HEK293 (cell line): ENCODE data around the gene THY1.

Experiments
- CTCF ChIA-PET: fragments of 350-600 bp; formaldehyde crosslinking; extraction: SDS; loops from one replicate; lab custom pipeline; 2021; ENCODE audit warnings: antibody characterized with exemption; lab: Yijun Ruan, JAX
- POLR2A ChIA-PET: fragments of 300-600 bp; formaldehyde crosslinking; extraction: SDS; loops from one replicate; lab custom pipeline; 2020; ENCODE audit warnings: antibody characterized with exemption, inconsistent platforms; lab: Yijun Ruan, JAX
- H3K27ac ChIP-seq: fragments of 200-500 bp; sonication (Bioruptor generic); 2 replicates; pipeline ENCODE4 v1.5.1; 2014; ENCODE audit warnings: low read depth, low read length, control low read depth, inconsistent platforms; ENCODE audit errors: extremely low read depth
- H3K36me3 ChIP-seq, 2 experiments: fragments of 200-500 bp in 1 of 2; sonication (Bioruptor generic) in 1 of 2; 1 replicate in 1 of 2; 2 replicates in 1 of 2; pipeline ENCODE4 v1.5.1; 2014 to 2017; ENCODE audit warnings: inconsistent platforms in 2 of 2, low read length in 2 of 2; ENCODE audit not compliant: control insufficient read depth in 2 of 2, insufficient read depth in 1 of 2
- H3K4me1 ChIP-seq: fragments of 200-500 bp; sonication (Bioruptor generic); 2 replicates; pipeline ENCODE4 v1.5.1; 2014; ENCODE audit warnings: mild to moderate bottlenecking, low read length, inconsistent platforms; ENCODE audit not compliant: control insufficient read depth, insufficient read depth
- H3K4me3 ChIP-seq: 2 replicates; pipeline ENCODE4 v1.5.1; 2011; ENCODE audit warnings: low read depth, mild to moderate bottlenecking, control low read depth, low read length, moderate library complexity
- H3K9me3 ChIP-seq: fragments of 200-500 bp; sonication (Bioruptor generic); 2 replicates; pipeline ENCODE4 v1.5.1; 2014; ENCODE audit warnings: low read depth, low read length, inconsistent platforms; ENCODE audit not compliant: control insufficient read depth, insufficient read depth
- CTCF ChIP-seq: fragments of 450-650 bp; formaldehyde crosslinking; IDR thresholded peaks from 2 replicates; pipeline ENCODE4 v1.5.1; 2016; ENCODE audit warnings: missing biosample characterization, missing genetic modification characterization
- KLF10 ChIP-seq: fragments of 450-650 bp; IDR thresholded peaks from 2 replicates; pipeline ENCODE4 v1.5.1; 2018; ENCODE audit warnings: missing biosample characterization, mild to moderate bottlenecking, missing genetic modification characterization
- PBX3 ChIP-seq: sonication (generic); formaldehyde crosslinking; IDR thresholded peaks from 2 replicates; pipeline ENCODE4 v1.8.1; 2022; ENCODE audit warnings: mild to moderate bottlenecking, moderate library complexity, missing genetic modification reagents
- PRDM10 ChIP-seq: fragments of 450-650 bp; formaldehyde crosslinking; IDR thresholded peaks from 2 replicates; pipeline ENCODE4 v1.5.1; 2016; ENCODE audit warnings: missing biosample characterization, missing genetic modification characterization
- SETDB1 ChIP-seq: IDR thresholded peaks from one replicate; pipeline ENCODE4 v1.6.1; 2017; ENCODE audit warnings: mild to moderate bottlenecking, low read length, moderate library complexity, mixed read lengths; ENCODE audit not compliant: insufficient read length
- SP7 ChIP-seq: fragments of 450-650 bp; formaldehyde crosslinking; IDR thresholded peaks from 2 replicates; pipeline ENCODE4 v1.5.1; 2016; ENCODE audit warnings: missing biosample characterization, missing genetic modification characterization
- TSHZ1 ChIP-seq: fragments of 450-650 bp; formaldehyde crosslinking; IDR thresholded peaks from 2 replicates; pipeline ENCODE4 v1.5.1; 2016; ENCODE audit warnings: missing biosample characterization, missing genetic modification characterization, borderline replicate concordance
- ZBTB1 ChIP-seq: fragments of 450-650 bp; formaldehyde crosslinking; IDR thresholded peaks from 2 replicates; pipeline ENCODE4 v1.5.1; 2016; ENCODE audit warnings: missing biosample characterization, missing genetic modification characterization
- ZBTB17 ChIP-seq: fragments of 450-650 bp; formaldehyde crosslinking; IDR thresholded peaks from 2 replicates; pipeline ENCODE4 v1.5.1; 2016; ENCODE audit warnings: missing biosample characterization, missing genetic modification characterization
- ZFP37 ChIP-seq: fragments of 450-650 bp; formaldehyde crosslinking; IDR thresholded peaks from 2 replicates; pipeline ENCODE4 v1.5.1; 2016; ENCODE audit warnings: missing biosample characterization, missing genetic modification characterization
- ZNF18 ChIP-seq: fragments of 450-650 bp; formaldehyde crosslinking; IDR thresholded peaks from 2 replicates; pipeline ENCODE4 v1.5.1; 2016; ENCODE audit warnings: missing biosample characterization, missing genetic modification characterization
- ZNF335 ChIP-seq: fragments of 450-650 bp; formaldehyde crosslinking; conservative IDR thresholded peaks from 2 replicates; pipeline ENCODE4 v1.5.1; 2016; ENCODE audit warnings: missing biosample characterization, missing genetic modification characterization
- ZNF341 ChIP-seq: fragments of 450-650 bp; formaldehyde crosslinking; IDR thresholded peaks from 2 replicates; pipeline ENCODE4; 2016; ENCODE audit warnings: low read depth, missing biosample characterization, missing genetic modification characterization
- ZNF354C ChIP-seq: fragments of 450-650 bp; formaldehyde crosslinking; IDR thresholded peaks from 2 replicates; pipeline ENCODE4 v1.5.1; 2016; ENCODE audit warnings: missing biosample characterization, missing genetic modification characterization, low read depth, borderline replicate concordance
- ZNF37A ChIP-seq: fragments of 450-650 bp; IDR thresholded peaks from 2 replicates; pipeline ENCODE4 v1.5.1; 2018; ENCODE audit warnings: missing biosample characterization, missing genetic modification characterization
- ZNF433 ChIP-seq: fragments of 450-650 bp; formaldehyde crosslinking; IDR thresholded peaks from 2 replicates; pipeline ENCODE4 v1.5.1; 2016; ENCODE audit warnings: missing biosample characterization, missing genetic modification characterization, low read depth
- ZNF449 ChIP-seq: fragments of 450-650 bp; formaldehyde crosslinking; IDR thresholded peaks from 2 replicates; pipeline ENCODE4 v1.5.1; 2017; ENCODE audit warnings: missing biosample characterization, mild to moderate bottlenecking, missing genetic modification characterization, moderate library complexity
- ZNF571 ChIP-seq: fragments of 450-650 bp; formaldehyde crosslinking; IDR thresholded peaks from 2 replicates; pipeline ENCODE4 v1.5.0; 2017; ENCODE audit warnings: missing biosample characterization, missing genetic modification characterization
- ZNF596 ChIP-seq: fragments of 450-650 bp; IDR thresholded peaks from 2 replicates; pipeline ENCODE4 v1.5.0; 2018; ENCODE audit warnings: missing biosample characterization, mild to moderate bottlenecking, missing genetic modification characterization, moderate library complexity
- ZNF600 ChIP-seq: fragments of 450-650 bp; formaldehyde crosslinking; IDR thresholded peaks from 2 replicates; pipeline ENCODE4 v1.5.1; 2016; ENCODE audit warnings: missing biosample characterization, missing genetic modification characterization
- ZNF658 ChIP-seq: fragments of 450-650 bp; formaldehyde crosslinking; IDR thresholded peaks from 2 replicates; pipeline ENCODE4; 2016; ENCODE audit warnings: missing biosample characterization, missing genetic modification characterization
- ZNF747 ChIP-seq: fragments of 450-650 bp; formaldehyde crosslinking; IDR thresholded peaks from 2 replicates; pipeline ENCODE4 v1.5.1; 2016; ENCODE audit warnings: missing biosample characterization, missing genetic modification characterization

Gene THY1

GRCh38 chr11:119449498-119449897, 26.5 kb upstream of the THY1 start:
- POLR2A ChIA-PET, result no interaction called here
- Histone ChIP-seq H3K9me3 (no peaks in the 10 kb centered on the region), H3K4me3 (no peak overlapping the region), H3K36me3 (no peaks in the 10 kb centered on the region), H3K27ac (no peak overlapping the region), H3K4me1 (no peaks in the 10 kb centered on the region)
- CTCF ChIA-PET, result no interaction called here
- no peak for TF ChIP-seq ZNF600 (tag by site-specific recombination)
- TF ChIP-seq KLF10 (tag by site-specific recombination), result no peak
- no peak for TF ChIP-seq ZNF37A
- TF ChIP-seq PRDM10 (tag by site-specific recombination), result peak; percentile 18; the same call in 1 of the 2 replicates
- TF ChIP-seq ZBTB1 (tag by site-specific recombination), result no peak
- TF ChIP-seq SETDB1, result no peak
- no peak for TF ChIP-seq TSHZ1 (tag by site-specific recombination)
- TF ChIP-seq ZNF596 (tag by site-specific recombination), result no peak
- peak; percentile 56 for TF ChIP-seq SP7 (tag by site-specific recombination)

GRCh38 chr11:119448380-119448779, 25.4 kb upstream of the THY1 start:
- Histone ChIP-seq H3K9me3 (no peaks in the 10 kb centered on the region), H3K27ac (no peak overlapping the region), H3K36me3 (no peaks in the 10 kb centered on the region), H3K4me3 (no peak overlapping the region), H3K4me1 (no peaks in the 10 kb centered on the region)
- ChIA-PET POLR2A (no interaction called here), CTCF (interaction anchor here (0.6 kb wide), 2 partner anchors 126 to 138 kb away, joined by 3 to 4 read pairs; no protein-coding TSS in a partner anchor)
- TF ChIP-seq ZBTB17 (no peak), ZNF449 (tag by site-specific recombination) (no peak), ZNF747 (no peak), ZNF596 (tag by site-specific recombination) (no peak), CTCF (tag by site-specific recombination) (no peak), ZFP37 (tag by site-specific recombination) (no peak), ZNF354C (no peak), PBX3 (CRISPR knock-in tag) (no peak), ZNF335 (tag by site-specific recombination) (no peak), ZNF341 (tag by site-specific recombination) (no peak), ZNF658 (tag by site-specific recombination) (no peak), ZNF433 (no peak), ZNF571 (no peak), ZNF18 (tag by site-specific recombination) (no peak)
